HG02981 (cell line): ENCODE measurements around the gene PTPRD.
"Not testable (repeated sequence)": the region's sequence is repeated elsewhere in the genome, so short reads cannot be mapped to it uniquely, and the experiment has no call there.

ENCODE experiments used
- ATAC-seq: cut with Tn5 transposase; IDR thresholded peaks from one replicate; pipeline ENCODE4 v1.9.1; 2021; ENCODE audit warnings: mild to moderate bottlenecking, moderate library complexity; ENCODE audit not compliant: unreplicated experiment

The PTPRD gene

GRCh38 chr9:10488937-10489336, 123.9 kb downstream of the PTPRD start:
- ATAC-seq: no peak

DNA sequence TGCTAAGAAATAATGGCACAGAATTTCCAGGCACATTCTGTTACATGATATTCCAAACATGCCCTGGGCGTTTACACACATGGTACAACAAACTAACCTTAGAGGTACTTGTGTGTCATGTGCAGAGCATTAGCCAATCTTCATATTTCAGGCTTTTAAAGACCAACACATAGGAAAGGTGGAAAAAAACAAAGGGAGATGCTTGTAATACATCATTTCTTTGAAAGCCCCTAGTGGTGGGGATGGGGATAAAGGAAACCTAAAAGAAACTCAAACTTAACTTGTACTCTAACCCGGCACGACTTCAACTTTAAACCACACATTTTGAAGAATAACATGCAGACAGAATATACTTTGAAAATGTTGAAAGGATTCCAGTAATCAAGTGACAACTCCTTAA, 133.6 kb downstream of the PTPRD start:
- ATAC-seq: no peak

GRCh38 chr9:10449201-10449617, 163.6 kb downstream of the PTPRD start:
- not testable (repeated sequence) for ATAC-seq

DNA sequence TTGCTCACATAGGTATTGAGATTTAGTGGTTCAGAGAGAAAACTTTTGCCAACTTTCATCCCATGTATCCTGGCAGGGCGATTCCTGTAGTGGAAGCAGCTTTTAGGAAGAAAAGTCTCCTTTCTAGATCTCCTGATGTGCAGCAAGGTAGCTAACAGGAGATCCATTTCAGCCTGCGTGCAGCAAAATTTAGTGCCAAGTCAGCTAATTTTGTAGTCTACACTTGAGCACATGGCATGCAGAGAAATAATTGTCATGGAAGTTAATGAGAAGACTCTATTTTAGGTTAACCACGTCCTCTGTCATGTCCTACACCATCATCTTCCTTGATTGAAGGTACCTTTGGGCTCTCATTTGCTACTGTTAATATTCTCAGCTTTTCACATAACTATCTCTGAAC, 165.8 kb downstream of the PTPRD start:
- ATAC-seq: no peak

DNA sequence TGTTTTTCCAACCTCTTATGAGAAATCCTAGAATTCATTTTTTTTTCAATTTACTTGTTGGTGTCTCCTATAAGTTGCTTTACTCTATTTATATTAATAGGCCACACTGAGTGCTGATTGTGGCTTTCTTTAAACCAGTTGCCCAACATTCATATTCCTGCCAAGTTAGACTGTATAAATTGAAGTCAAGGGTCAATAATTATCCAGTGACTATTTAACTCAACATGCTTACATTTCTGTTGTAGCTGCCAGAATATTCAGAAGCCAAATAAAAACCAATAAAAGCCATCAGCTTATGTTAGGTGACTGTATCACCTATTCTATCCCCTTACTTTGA, 169.0 kb downstream of the PTPRD start:
- ATAC-seq: no peak

DNA sequence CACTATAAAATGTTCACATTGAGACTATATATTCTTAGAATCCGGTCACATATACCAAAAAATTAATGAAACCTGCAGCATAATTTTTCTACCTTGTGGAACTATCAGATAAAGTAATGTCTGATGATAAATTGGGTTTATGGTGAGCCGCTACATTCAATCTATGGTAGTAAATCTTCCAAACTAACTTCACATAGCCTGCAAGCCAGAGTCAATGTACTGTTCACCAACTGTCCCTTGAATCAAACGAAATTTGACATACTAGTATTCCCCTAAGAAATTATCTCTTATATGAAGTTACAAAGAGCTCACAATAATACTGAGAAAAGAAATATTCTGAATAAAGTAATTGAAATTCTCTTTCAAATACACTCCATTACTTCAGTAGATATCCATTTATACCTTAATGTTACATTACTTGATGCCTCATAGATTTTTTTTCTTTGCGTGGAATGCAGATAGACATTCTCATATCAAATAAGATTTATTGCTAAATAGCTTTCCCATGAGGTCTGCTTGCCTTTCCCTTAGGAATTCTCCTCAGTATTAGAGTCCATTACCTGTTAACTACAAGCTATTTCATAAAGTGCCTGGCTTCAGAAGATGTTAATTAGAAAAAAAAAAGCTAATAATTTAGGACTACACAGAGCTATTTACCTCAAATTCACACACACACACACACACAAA, 169.5 kb downstream of the PTPRD start:
- no peak for ATAC-seq

DNA sequence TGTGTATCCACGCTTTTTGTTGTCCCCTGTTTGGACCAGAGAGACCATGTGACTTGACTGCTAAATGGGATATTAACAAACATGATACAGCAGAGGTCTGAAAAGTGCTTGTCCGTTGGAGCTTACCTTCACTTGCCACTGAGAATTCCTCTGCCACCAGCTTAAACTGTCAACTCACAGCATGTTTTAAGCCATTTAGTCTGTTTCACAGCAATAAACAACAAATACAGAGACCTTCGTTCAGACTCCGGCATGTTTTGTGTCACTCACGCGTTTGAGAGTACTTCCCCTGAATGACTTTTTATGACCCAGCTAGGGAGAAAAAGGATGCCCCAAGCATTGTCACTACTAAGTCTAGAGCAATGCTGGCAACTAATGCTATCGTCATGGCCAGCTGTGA, 173.8 kb downstream of the PTPRD start:
- ATAC-seq: no peak

DNA sequence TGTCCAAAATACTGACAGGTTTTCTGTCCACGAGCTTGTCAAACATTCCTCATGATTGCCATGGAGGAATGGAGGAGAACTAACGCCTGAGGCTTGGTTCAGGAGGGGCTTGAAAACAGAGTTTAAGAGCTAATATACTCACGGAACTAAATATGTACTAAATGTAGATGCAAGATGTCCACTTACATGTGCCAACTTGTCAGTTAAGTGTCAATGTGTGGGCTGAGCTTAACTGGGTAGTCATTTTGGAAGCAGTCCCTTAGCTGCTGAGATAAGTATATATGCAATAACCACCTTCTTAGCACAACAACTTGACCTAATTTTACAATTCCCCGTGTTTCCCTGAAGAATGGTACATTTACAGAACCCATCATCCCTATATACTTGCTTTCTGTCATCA, 176.0 kb downstream of the PTPRD start:
- ATAC-seq: no peak

- ATAC-seq: no peak
Observed at GRCh38 chr9:10434412-10434811, 178.4 kb downstream of the PTPRD start.

- ATAC-seq: no peak
Observed at GRCh38 chr9:10411272-10411671, 201.5 kb downstream of the PTPRD start.

GRCh38 chr9:10403283-10403682, 209.5 kb downstream of the PTPRD start:
- ATAC-seq: no peak

DNA sequence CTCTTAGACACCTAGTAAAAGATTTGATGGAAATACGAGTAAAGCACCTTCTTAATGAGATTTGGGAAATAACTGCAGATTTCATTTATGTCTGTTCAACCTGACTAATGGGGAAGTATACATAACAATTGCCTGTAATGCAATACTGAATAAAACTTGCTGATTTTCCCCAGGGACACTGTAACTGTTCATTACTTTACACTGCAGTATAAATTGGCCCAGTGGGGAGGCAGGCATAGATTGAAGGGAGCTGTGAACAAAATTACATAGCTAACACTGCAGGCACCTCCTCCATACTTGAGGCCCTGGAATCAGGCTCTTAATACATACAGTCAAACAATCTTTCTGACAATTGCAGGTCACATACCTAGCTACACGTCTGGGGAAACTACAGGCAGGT, 216.2 kb downstream of the PTPRD start:
- ATAC-seq: no peak

DNA sequence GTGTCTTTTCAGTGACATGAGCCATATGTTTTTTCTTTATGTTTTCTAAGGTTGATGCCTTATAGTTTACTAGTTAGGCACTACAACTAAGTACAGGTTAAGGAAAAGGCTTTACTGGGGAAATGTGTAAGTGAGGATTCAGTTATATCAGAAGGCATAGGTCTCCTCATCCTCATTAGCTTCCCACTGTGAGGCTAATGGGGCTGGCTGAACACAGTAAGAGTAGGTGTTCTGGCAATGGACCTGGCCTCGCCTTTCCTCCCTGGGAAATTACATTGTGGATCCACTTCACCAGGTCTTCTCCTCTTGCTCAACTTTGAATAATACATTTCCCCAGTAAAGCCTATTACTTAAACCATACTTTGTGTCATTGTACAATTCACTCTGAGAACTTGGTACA, 225.5 kb downstream of the PTPRD start:
- ATAC-seq: no peak

- ATAC-seq: no peak
Observed at GRCh38 chr9:10371824-10372223, 241.0 kb downstream of the PTPRD start.

DNA sequence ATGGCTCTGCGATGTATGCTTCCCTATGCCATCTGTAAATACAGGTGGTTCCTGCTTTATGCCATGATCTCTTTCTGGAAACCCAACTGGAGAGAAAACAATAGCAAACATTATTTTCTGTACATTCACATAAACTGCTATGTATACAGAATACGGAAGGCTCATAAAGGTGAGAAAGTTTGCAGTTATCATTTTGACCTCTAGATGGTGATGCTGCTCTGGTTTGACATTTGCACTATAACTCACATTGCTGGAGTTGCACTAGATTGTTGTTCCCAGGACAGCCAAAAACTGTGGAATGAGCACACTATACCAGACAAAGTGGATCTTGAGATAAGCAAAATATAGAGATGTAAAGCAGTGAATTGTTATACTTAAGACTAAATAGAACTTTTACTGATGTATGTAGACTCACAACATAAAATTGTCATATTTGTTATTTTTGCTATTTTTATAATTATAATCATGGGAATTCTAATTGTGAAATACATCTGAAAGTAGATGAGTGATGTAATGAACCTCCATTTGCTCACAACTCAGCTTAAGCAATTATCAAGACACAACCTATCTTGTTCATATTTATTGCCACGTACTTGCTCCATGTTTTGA, 246.5 kb downstream of the PTPRD start:
- ATAC-seq: peak; percentile 91

GRCh38 chr9:10354591-10354990, 258.2 kb downstream of the PTPRD start:
- no peak for ATAC-seq

GRCh38 chr9:10345621-10346020, 267.2 kb downstream of the PTPRD start:
- ATAC-seq: not testable (repeated sequence)

DNA sequence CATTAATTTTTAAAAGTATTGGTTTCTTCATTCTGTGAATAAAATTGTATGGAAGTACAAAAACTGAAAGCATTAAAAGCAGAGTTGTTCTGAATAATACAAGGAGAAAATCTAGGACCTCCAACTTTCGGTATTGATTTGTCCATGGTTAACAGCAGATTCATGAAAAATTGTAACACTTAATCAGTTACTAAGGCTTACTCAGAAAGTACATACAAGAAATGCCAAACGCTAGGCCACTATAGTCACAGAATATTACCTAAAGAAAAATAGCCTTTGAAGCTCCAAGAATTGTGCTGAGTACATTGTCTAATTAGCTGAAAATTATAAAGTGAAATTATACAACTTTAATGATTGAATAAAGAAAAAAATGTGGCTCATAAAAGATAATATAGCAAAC, 271.7 kb downstream of the PTPRD start:
- no peak for ATAC-seq

GRCh38 chr9:10339152-10339551, 273.6 kb downstream of the PTPRD start:
- no peak for ATAC-seq

GRCh38 chr9:10331157-10331556, 281.6 kb downstream of the PTPRD start:
- ATAC-seq: no peak

DNA sequence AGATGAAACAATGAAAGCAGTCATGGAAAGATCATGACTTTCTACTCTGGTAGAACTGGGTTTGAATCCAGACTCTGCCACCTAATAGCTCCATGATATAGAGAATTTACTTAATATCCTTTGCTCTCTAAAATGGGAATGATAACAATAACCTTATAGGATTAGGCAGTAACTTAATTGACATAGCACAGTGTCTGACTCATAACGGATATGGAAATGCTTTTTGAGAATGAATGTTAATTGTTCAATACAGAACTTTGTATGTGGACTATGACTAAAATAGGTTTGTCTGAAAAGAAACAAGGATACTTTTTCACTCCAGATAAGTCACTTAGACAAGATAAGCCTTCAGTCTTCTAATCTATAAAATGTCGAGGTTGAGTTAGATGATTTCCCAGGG, 330.7 kb downstream of the PTPRD start:
- ATAC-seq: no peak

- ATAC-seq: no peak
Observed at GRCh38 chr9:10274988-10275387, 337.8 kb downstream of the PTPRD start.

DNA sequence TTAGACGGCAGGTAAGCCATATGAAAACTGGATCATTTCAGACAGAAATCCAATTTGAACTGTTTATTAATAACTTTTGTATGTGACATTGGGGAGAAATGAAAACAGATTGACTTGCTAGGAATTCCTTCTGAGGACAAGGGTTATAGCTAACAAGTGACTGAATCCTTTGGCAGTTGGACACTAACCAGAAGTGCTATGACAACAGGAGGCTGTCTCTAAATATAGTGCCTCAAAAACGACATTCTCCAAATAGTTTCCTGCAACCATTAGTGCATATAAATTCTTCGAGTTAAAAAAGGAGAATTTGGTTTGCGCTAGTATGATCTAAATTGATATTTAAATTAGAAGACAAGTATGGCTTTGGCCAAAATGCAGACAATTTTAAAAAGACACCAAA, 338.6 kb downstream of the PTPRD start:
- ATAC-seq: no peak
